Ureter (tissue), 1 donor: Measurements from ENCODE around the gene LIG1. TPM values are rescaled to one million over a fixed set of nuclear protein-coding genes. Genes with fewer than 3 reads are reported as not detected.
"Not testable (repeated sequence)": the region's sequence is repeated elsewhere in the genome, so short reads cannot be mapped to it uniquely, and the experiment has no call there.

Source experiments
- DNase-seq: peaks from one replicate; pipeline ENCODE4 v3.0.0-alpha.2; 2020; ENCODE audit warnings: low spot score
- total RNA-seq: library from RNA; stranded (reverse); gene quantifications from one replicate; pipeline ENCODE4 v1.2.4, GENCODE V29; 2023
- donor health status: DM: yes; HTN: yes; CAD: no.

Gene LIG1
- total RNA-seq, 1 donor from 2014 or later, result 25.5 TPM

- no peak for DNase-seq
Observed at GRCh38 chr19:48121909-48122371, 48.2 kb downstream of the LIG1 start.

DNA sequence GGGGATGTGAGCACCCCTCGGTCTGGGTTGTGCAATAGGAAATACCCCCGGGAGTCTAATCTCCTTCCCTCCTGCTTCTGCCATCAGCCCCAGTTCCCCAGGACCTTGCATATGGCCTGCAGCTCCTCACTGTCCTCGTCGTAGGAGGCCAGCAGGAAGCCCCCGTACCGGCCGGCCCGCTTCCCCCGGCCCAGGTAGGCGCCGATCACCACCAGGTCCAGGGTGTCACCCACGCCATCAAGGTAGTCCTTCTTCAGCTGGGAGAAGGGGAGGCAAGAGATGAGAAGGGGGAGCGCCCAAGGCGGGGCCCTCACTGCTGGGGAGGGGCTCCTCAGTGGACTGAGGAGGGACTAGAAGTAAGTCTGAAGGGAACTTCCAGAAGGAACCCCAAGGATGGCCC lies 49.1 kb downstream of the LIG1 start:
- no peak for DNase-seq

DNA sequence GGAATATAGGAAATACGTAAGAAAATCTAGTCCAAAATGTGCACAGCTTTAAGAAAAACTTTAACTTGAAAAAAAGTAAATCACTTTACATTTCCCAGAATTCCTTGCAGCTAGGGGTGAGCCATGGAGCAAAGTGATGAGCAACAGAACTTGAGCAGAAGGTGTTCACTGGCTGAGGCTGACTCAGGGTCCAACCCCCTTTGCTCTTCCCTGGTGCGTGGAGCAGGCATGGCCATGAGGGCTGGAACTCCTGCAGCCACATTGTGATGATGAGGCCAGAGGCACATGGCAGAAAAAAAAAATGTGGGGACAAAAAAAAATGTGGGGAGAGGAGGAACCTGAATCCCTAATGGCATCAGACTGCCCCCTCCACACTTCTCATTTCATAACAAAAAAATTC lies 49.6 kb downstream of the LIG1 start:
- DNase-seq, result no peak

DNA sequence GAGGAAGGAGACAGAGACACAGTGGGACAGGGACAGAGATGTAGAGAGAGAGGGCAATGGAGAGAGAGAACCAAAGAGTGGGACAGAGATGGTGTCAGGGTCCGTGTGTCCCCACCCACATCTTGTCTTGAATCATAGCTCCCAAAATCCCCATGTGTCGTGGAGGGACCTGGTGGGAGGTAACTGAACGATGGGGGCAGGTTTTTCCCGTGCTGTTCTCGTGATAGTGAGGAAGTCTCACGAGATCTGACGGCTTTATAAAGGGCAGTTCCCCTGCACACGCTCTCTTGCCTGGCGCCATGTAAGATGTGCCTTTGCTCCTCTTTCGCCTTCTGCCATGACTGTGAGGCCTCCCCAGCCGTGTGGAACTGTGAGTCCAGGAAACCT lies 52.0 kb downstream of the LIG1 start:
- DNase-seq, result no peak

DNA sequence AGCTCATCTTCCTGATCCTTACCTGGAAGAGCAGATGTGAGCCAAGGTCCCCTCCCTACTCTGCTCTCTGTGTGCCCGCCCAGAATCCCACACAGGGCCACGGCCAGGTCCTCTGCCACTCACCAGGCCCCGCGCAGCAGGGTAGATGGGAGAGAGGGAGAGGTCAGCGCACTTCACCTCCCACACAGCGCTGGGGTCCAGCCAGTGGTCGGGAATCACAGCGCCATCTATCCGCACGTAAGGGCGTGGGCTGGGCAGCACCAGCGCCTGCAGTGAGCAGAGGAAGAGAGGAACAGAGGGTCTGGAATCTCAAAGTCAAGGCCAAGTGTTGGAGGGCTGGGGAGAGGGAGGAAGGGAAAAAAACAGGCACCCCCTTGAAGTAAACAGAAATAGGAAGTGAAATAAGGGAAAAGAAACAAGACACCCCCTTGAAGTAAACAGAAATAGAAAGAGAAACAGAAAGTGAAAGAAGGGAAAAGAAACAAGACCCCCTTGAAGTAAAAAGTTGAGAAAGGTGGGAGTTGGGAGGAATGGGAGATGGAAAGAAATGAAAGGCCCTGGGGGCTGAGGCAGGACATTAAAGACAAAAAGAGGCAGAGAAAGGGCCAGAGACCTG lies 52.5 kb downstream of the LIG1 start:
- DNase-seq, result no peak

- DNase-seq, result no peak
Observed at GRCh38 chr19:48113190-48113917, 56.8 kb downstream of the LIG1 start.

DNA sequence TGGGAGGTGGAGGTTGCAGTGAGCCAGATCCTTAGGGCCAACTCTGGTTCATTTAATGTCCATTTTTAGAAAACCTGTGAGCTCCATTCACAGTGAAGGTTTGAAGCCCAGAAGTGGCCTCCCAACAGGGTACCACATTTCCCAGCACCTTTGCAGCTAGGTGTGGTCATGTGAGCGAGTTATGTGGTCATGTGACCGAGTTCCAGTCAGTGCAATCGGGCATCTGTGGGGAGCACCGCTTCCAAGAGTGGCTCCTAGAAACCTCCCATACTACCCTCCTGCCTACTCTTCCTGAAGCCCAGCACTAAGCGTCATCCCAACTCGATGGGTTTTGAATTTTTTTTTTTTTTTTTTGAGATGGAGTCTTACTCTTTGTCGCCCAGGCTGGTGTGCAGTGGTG lies 58.9 kb downstream of the LIG1 start:
- no peak for DNase-seq

DNA sequence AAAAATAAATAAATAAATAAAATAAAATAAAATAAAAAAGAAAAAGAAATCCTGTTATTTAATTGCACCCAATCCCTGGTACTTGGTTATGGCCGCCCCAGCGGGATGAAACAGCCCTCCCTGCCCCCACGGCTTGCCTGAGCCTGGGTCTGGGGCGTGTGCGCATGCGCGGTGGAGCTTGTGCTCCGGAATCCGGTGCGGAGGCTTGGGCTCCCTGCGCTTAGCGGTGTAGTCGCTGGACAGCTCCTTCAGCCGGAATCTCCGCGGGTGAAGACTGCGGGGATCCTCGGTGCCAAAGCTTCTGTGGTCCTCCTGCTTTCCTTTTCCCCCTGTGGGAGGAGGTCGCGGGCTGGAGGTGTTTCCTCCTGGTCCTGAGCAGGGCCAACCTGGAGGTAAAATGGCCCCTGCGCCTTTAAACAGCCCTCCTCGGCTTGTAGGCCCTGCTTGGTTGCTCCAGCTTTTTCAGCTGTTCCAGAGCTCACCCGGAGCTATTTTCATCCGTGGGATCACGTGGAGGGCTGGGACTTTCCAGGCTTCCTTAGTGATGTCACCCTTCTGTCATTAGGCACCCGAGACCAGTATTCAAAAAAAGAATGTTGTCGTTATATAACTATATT lies 59.7 kb downstream of the LIG1 start, which contains the start of gene PLA2G4C:
PLA2G4C (minus strand) TSS at position 468 of the 617 bp plus-strand sequence. CDS start 4,288 bp downstream, outside the sequence.
- DNase-seq, result peak; percentile 89

DNA sequence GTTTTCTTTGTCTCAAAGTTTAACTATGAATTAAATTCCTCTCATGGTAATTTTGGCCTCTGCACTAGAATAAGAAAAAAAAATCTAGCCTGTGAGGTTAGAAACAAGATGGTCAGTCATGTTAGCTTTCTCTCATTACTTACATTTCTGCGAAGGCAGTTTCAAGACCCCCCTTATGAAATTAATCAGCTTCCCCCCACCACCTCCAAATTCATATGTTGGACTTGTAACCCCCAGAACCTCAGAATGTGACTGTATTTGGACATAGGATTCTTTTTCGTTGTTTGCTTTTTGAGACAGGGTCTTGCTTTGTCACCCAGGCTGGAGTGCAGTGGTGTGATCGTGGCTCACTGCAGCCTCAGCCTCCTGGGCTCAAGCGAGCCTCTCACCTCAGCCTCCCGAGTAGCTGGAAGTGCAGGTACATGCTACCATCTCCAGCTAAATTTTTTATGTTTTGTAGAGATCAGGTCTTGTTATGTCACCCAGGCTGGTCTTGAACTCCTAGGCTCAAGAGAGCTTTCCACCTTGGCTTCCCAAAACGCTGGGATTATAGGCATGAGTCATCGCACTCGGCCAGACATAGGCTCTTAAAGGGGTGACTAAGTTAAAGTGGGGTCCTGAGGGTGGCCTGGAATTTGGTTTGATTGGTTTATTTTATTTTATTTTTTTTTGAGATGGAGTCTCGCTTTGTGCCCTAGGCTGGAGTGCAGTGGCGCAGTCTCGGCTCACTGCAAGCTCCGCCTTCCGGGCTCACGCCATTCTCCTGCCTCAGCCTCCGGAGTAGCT lies 61.0 kb downstream of the LIG1 start:
- no peak for DNase-seq

DNA sequence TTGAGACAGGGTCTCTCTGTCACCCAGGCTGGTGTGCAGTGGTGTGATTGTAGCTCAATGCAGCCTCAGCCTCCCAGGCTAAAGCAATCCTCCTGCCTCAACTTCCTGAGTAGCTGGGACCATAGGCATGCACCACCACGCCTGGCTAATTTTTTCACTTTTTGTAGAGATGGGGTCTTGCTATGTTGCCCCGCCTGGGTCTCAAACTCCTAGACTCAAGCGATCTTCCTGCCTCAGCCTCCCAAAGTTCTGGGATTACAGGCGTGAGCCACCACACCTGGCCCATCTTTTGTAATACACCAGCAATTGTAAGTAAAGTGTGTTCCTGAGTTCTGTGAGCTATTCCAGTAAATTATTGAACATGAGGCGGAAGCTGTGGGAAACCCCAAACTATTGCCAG lies 66.2 kb downstream of the LIG1 start:
- no peak for DNase-seq

DNA sequence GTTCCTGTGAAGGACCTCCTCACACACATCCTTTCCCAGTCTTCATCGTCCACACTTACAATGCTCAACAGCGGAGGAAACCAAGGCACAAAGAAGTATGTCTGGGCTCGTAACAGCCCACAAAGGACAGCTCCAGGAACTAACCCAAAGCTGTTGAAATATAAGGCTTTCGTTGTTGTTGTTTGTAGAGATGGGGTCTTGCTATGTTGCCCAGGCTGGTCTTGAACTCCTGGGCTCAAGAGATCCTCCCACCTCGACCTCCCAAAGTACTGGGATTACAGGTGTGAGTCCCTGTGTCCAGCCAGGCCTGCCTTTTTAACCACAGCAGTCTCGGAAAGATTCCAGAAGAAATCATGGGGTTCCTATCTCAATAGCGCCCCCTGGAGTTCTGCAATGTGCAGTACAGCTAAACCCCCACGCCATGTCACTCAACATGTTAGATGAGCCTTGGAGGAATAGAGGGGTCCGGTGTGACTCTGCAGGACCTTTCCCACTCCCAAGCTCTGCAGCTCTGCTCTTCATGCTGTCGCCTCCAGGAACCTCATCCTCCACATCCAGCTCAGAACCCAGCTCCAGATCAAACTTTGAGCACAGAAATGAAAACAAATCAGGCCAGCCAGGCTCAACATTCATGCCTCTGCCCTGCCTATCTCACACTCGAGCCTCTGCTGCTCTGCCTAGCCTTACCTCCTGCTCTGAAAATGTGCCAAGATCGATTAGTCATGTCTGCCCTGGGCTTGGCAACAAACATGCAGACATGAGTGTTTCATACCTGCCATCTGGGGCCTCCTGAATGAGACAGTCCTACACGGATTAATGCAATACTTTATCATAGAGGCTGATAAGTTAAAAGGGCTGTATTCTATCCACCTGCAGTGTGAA lies 67.0 kb downstream of the LIG1 start:
- no peak for DNase-seq

DNA sequence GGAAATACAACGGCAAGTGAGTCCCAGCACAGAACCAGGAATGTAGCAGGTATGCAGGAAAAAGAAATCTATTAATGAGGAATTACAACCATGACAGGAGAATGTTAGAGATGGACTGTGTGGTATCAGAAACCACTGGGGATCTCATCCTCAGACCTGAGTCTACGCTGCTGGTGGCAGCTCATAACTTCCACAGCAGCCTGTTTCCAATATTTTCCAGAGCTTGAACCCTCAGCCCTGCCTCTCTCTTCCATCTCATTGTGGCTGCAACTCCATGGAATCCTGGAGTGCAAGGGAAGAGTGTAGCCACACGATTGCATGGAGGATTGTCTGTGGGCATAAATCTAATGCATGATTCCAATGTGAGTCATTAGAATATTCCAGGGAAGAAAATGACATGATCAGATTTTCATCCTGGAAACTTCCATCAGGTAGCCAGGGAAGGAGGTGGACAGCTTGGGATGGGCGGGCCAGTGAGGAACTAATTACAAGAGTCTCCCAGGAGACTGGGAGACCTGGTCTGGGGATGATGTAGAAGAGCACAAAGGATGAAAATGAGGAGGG lies 74.5 kb downstream of the LIG1 start:
- no peak for DNase-seq

- no peak for DNase-seq
Observed at GRCh38 chr19:48094855-48095203, 75.3 kb downstream of the LIG1 start.

DNA sequence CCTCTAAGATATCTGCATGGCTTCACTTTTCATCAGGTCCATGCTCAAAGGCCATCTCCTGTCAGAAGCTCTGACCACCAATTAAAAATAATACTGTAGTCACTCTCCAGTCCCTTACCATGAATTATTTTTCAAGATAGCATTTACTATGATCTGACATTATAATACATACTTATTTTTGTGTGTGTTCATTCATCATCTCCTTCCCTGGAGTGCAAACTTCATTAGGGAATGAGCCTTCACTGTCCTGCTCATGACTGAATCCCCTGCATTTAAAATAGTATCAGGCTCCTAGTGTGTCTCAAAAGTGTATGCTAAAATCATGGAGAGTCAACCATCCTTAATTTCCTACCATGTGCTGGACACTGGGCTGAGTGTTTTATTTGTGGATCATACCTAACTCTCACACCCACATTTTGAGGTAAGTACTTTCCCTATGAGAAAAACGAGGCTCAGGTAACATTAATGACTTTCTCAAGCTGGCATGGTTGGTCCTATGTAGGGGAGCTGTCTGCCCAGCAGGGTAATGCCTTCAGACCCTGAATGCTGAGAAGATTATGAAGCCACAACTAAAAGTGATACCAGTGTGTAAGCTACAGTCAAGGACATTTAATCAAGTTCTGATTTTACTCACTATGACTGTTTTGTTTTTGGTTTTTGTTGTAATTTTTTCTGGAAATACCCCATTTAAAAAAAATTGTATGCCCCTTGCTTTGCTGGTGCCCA lies 75.9 kb downstream of the LIG1 start:
- DNase-seq, result no peak

DNA sequence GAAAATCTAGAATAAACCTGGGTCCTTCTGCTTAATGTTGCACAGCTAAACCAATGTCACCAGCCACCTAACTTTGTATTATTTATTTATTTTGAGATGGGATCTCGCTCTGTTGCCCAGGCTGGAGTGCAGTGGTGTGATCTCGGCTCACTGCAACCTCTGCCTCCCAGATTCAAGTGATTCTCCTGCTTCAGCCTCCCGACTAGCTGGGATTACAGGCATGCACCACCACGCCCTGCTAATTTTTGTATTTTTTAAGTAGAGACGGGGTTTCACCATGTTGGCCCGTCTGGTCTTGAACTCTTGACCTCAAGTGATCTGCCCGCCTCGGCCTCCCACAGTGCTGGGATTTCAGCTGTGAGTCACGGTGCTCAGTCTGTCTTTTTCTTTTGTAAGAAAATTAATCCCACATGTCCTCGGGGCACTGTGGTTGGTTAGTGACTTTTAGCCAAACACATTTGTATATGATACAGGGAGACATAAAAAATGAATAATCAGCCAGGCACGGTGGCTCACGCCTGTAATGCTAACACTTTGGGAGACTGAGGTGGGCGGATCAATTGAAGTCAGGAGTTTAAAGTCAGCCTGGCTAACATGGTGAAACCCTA lies 78.9 kb downstream of the LIG1 start:
- not testable (repeated sequence) for DNase-seq

GRCh38 chr19:48090281-48090802 lies 79.8 kb downstream of the LIG1 start:
- no peak for DNase-seq

DNA sequence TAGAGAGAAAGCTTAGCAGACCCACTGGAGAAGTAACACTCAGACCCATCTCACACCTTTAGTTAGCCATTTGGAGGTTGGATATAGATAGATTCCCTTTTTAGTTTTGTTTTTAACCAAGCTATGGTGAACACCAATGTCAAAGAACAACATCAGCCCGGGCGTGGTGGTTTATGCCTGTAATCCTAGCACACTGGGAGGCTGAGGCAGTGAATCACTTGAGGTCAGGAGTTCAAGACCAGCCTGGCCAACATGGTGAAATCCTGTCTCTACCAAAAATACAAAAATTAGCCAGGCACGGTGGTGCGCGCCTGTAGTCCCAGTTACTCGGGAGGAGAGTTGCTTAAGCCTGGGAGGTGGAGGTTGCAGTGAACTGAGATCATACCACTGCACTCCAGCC lies 81.2 kb downstream of the LIG1 start:
- not testable (repeated sequence) for DNase-seq

DNA sequence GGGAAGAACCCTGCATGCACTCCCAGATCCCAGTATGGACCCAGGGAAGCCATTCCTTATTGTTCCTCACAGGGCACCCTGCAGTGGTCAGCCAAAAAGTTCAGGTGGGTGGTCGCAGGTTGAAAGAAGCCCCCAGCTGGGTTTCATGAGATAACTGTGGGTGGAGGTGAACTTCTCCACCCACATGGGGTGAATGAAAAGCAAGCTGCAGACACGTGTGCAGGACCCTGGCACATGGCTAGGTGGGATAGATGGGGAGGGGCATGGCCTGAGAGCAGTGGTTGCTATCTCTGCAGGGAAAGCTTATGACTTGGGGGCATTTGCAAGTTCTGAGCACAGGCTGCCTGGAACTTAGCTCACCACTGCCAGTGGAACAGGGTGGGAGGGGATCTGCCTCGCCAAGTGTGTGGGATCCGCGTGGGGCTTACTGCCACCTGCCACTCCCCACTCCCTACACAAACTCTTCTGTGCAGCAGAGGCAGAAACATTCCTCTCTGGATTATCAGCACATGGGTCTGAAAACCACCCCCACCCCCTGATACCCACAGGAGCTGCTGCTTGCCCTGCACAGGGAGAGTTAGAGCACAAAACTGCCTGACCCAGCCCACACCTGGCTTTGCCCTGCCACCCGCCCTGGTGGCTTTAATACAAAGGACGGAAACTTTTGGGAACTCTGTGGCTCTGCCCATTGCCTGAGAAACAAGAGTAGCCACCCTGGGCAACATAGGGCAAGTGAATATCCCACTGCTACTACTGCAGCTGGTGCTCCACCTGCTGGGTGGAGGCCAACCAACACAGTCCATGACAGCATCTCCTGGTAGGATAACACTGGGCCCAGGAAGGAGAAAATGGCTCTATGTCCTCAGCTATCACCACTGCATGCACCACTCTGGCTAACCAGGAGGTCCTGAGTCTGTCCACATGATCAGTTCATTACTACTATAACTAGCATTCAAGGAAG lies 84.0 kb downstream of the LIG1 start:
- DNase-seq, result no peak
